Endometrial microvascular endothelial cells (primary cell): ENCODE data around the gene HDDC2. TPM values are rescaled to one million over a fixed set of nuclear protein-coding genes. Genes with fewer than 3 reads are reported as not detected.
"Not testable (repeated sequence)": the region's sequence is repeated elsewhere in the genome, so short reads cannot be mapped to it uniquely, and the experiment has no call there.

Experiments used
- in situ Hi-C: cut with HindIII; loops from 2 replicates; pipeline ENCODE4 v1.10.0; 2017; ENCODE audit warnings: low sequenced_read_pairs, low pct_unique_long_range_greater_than_20kb; ENCODE audit errors: inconsistent ontology term
- total RNA-seq: library from RNA; depleted of rRNA; stranded (reverse); fragments of >200 nt; gene quantifications from one replicate; pipeline ENCODE4 v1.2.3, GENCODE V29; 2015; ENCODE audit errors: inconsistent ontology term

The HDDC2 gene
- total RNA-seq, 1 donor from 2014 or later: 21.3 TPM

DNA sequence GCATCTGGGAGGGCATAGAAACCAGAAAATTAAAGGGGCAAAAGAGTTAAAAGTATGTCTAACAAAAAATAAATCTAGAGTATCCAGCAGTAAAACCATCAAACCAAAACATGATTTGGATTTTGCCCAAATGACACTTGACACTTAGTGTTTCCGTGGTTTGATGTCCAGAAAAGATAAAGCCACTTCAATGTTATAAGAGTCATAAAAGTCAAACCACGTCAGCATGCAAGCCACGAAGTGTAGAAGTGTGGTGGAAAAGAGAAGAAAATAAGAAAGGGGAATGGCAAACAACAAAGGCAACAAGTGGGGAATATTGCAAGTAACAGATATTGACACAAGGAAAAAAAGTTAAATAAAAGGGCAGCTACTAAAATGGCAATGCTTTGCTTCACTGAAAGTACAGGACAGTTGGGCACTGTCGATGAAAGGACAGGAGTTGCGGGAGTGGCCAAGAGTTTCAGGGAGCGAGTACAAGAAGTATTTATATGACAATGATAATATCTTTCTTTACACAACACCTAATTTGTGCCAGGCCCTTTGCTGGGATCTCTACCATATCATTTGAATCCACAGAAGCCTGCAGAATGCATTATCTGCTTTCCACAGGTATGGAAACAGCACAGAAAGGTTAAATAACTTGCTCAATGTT lies 6.3 kb upstream of the HDDC2 start:
- in situ Hi-C loops: no loop called here

DNA sequence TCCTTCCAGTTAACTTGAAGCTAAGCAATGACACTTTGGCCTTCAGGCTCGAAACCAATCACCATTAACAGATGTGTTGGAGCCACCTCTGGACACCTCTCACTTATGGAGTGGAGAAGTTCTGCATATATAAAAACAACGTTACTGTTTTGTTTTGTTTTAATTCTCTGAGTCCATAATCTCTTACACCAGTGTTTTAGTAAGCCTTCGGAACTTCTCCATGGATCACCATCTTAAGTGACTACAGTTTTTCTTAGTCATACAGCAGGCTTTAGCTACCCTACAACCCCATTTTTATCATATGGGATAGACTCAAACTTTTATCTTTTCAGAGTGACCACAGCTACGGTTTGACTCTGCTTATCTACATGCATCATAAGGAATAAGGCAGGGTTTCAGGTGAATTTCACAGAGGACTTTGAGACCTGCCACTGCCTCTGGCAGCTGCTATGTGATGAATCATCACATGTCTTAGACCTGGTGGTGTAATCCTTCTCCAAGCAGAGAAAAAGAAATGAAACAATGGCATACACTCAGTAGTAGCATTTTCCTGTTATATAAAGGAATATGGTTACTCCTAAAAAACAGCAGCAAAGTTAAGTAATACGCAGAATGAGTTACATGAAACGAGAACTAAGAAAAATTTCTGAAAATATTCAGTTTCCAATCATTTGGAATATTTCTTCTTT lies 5.5 kb upstream of the HDDC2 start:
- in situ Hi-C loops: no loop called here

DNA sequence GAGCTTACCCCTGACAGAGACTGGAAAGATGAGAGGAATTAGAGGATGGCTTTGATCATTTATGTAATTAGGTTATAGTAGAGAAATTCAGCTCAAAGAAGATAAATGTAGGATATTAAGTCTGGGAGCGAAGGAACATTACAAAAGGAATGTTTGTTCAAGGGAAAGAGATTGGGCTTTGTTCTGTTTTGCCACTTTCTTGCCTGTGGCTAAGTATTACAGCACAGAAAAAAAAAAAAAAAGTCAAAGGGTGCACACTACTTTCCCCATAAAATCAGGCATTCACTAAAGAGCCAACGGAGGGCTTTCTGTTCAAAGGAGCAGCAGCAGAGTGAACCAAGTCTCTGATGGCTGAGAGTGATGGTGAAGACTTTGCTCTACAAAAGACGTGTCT lies 5.0 kb upstream of the HDDC2 start:
- in situ Hi-C loops: no loop called here

DNA sequence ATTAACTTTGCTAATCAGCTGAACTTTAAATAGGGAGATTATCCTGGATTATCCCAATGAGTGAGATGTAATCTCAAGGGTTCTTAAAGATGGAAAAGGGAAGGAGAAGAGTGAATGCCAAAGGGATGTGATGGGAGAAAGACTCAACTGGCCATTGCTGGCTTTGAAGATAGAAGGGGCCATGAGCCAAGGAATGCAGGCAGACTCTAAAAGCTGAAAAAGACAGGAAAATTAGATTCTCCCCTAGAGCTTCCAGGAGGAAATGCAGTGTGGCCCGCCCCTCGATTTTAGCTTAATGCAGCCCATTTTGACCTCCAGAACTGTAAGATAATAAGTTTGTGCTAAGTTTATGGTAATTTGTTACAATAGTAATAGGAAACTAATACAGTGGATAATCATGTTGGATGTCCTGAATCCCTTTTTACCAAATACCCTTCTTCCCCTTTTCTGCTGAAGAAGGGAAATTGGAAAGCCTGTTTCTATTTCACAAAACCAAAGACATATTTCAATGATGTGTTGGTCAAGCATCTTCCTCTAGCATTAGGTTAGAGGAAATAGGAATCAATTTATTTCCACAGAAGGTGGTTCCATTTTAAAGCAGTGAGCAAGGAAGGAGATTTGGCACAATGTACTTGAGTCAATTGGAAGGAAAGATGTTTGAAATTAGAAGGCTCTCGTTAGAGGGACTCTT lies 3.3 kb upstream of the HDDC2 start:
- in situ Hi-C loops: no loop called here

DNA sequence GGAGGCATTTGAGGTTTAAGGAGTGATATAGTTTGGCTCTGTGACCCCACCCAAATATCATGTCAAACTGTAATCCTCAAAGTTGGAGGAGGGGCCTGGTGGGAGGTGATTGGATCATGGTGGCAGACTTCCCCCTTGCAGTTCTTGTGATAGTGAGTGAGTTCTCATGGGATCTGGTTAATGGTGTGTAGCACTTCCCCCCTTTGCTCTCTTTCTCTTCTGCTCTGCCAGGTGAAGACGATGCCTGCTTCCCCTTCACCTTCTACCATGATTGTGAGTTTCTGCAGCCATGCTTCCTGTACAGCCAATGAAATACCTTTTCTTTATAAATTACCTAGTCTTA lies 1.7 kb upstream of the HDDC2 start:
- in situ Hi-C loops: no loop called here

DNA sequence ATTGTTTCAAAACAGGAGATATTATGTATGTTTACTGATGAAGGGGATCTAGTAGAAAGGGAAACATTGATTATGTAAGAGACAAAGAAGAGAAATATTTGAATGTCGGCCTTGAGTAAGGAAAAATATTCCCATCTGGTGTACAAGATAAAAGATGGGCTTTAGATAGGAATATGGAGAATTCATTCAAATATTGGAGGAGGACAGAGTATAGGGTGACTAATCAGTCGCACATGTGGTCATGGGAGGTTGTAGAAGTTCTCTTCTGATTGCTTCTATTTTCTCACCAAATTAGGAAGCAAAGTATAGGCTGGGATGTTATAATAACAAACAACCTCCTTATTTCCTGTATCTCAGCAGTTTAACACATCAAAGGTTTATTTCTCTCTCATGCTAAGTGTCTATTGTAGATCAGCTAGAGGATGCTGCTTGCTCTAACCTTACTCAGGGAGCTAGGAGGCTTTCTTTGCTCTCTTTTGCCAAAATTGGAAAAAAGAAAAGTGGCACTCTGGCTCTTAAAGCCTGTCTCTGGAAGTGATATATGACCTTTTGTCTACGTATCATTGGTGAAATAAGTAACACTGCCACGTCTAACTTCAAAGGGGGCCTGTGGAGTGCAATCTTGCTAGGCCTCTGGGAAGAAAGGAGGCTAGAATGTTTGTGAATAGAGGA lies 1.2 kb upstream of the HDDC2 start:
- in situ Hi-C loops: no loop called here

DNA sequence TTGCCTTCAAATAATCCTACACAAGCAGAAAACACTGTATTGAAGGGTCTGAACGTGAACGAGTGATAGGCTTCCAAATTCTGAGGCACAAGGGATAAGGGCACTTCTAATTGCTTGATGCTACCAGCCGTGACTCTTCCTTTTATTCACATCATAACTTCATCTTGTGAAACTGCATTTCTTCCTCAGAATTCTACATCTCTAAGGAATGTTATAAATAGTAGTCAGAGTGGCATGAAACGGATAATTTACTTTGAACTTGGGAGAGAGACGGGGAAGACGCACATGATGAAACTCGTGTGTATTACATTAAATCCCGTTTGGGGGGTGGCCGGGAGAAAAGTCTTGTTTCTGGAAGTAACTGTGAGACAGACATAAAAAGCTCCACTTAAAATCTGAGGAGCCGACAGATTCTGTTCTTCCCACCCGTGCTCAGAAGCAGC lies 754 bp downstream of the HDDC2 start:
- in situ Hi-C loops: no loop called here

DNA sequence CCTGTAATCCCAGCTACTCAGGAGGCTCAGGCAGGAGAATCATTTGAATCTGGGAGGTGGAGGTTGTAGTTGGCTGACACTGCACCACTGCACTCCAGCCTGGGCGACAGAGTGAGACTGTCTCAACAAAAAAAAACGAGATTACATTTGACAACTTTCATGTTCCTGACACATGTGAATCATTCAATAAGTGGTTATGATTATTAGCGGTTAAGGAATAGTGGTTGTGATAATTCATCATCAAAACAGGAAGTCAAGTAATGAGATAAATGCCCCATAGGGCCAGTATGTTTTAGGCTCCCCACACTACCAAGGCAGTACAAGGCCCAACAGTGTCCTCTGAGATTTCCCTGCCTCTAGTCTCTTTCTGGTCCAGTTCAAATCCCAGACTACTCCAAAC lies 2.5 kb downstream of the HDDC2 start:
- in situ Hi-C loops: no loop called here

DNA sequence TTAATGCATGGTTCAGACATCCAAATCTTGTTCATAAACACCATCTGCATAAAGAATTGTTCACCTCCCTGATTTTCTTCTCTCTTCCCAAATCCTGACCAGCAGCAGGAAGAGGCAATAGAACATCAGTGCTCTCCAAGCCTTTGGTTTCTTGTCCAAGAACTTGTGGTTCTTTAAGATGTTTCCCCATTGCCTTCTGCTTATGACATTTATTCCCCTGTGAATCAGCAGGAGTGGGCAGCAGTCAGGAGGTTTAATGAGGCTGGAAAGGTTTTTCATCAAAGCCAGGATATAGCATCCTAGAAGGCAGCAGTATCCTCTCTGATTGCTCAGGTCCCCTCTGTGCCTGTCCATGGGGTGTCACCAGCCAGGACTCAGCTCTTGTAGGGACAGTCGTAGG lies 5.3 kb downstream of the HDDC2 start:
- in situ Hi-C loops: no loop called here

DNA sequence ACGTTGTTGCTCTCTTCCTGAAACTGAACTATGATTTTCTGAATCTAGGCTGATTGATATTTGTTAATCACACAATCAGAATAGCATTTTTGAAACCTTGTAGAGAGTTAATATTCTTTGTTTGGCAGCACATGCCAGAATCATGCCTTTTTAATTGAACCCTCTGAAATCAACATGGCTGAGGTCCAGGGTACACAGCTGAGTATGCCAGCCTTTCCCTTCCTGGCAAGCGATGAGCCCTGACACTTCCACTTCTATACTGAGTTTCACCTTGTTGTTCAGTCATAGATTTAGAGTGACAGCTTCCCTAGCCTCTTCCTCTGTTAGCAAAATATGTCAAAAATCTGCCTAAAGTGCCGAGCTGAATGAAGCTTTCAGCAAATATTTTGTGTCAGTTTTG lies 6.8 kb downstream of the HDDC2 start:
- in situ Hi-C loops: no loop called here

DNA sequence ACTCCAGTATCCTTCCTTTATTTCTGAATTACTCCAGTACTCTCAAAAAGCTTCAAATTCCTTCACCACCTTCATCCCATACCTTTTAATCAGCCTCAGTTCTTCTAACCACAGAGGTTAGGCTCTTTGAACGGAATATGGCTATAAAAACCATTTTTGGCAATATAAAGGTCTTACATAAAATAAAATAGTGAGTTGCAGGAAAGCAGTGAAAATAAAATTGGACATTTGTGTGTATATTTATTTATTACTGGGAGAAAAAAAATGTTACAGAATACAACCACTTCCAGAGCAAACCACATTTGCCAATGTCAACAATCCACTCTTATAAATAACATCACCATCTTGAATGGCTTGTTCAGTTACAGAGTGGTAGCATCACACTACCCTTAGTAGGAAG lies 7.7 kb downstream of the HDDC2 start:
- in situ Hi-C loops: no loop called here

DNA sequence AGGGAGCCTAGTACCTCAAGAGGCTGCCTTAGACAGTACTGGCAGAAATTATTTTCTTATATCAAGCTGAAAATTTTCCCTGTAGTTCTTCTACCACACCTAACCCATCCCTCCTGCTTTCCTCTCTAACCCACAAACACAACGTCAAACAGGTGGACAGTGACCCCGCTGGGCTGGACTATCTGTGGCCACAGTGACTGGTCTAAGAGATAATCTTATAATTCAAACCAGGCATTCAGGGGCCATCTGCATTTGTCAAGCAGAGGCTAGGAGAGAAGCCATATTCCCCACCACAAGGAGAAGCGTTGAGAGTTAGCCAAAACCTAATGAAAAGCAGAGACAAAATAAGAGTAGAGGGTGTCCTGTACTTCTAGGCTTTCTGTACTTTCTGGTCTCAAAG lies 8.2 kb downstream of the HDDC2 start:
- in situ Hi-C loops: no loop called here

DNA sequence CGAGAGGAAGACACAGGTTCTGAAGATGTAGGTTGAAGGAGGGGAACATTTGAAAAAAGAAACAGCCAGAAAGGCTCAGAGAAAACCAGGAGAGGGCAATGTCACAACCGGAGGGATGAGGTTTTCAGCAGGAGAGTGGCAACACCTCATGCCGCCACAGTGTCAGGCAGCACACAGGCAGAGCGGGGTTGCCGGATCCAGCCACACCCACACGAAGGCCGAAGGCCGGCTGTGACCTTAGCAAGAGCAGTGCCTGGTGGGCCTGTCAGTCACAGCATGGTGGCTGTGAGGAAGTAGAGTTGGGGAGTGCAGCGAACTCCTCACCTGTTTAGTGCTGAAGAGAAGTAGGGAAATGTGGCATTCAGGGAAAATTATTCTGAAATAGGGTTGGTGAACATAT lies 14.0 kb downstream of the HDDC2 start:
- in situ Hi-C loops: no loop called here

DNA sequence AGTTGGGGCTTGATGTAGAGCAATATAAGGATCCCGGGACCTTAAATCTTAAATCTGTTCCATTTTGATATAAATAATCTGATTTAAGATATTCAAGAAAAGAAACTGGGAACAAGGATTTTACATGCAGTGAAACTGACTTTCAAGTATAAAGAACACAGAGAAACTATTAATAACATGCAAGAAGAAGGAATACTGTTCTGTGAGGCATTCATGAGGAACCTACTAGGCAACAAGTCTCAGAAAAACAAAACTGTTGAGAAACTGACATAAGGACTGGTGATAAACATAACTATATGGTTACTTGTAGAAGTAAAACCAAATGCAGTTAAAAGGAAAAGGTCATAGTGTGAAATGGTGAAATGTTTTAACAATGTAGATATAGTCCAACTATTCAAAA lies 15.8 kb downstream of the HDDC2 start:
- in situ Hi-C loops: no loop called here

DNA sequence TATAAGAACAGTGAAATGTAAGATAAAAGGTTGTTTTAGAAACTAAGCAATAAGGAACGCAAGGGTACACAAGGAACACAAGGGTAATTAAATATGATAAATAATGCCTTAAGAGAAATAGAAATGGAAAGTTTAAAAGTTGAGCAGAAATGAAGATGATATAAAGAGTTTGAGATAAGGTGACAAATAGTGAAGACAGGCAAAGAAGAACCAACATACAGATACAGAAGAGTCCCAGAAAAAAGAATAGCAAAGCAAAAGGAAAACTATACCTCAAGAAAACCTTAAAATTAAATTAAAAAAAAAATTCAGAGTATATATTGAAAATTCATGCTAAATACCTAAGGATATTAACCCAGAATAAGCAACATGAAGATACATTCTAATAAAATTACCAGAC lies 16.4 kb downstream of the HDDC2 start:
- in situ Hi-C loops: no loop called here

DNA sequence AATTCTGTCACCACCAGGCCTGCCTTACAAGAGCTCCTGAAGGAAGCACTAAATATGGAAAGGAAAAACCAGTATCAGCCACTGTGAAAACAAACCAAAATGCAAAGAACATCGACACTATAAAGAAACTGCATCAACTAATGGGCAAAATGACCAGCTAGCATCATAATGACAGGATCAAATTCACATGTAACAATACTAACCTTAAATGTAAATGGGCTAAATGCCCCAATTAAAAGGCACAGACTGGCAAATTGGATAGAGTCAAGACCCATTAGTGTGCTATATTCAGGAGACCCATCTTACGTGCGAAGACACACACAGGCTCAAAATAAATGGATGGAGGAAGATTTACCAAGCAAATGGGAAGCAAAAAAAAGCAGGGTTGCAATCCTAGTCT lies 19.3 kb downstream of the HDDC2 start:
- in situ Hi-C loops: not testable (repeated sequence)

DNA sequence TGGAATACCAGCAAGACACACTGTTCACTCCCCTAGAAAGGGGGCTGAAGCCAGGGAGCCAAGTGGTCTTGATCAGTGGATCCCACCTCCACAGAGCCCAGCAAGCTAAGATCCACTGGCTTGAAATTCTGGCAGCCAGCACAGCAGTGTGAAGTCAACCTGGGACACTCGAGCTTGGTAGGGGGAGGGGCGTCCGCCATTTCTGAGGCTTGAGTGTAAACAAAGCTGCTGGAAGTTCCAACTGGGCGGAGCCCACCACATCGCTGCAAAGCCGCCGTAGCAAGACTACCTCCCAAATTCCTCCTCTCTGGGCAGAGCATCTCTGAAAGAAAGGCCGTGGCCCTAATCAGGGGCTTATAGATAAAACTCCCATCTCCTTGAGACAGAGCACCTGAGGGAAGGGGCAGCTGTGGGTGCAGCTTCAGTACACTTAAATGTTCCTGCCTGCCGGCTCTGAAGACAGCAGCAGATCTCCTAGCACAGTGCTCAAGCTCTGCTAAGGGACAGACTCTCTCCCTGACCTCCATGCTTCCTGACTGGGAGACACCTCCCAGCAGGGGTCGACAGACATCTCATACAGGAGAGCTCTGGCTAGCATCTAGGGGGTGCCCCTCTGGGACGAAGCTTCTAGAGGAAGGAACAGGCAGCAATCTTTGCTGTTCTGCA lies 21.3 kb downstream of the HDDC2 start:
- in situ Hi-C loops: not testable (repeated sequence)

DNA sequence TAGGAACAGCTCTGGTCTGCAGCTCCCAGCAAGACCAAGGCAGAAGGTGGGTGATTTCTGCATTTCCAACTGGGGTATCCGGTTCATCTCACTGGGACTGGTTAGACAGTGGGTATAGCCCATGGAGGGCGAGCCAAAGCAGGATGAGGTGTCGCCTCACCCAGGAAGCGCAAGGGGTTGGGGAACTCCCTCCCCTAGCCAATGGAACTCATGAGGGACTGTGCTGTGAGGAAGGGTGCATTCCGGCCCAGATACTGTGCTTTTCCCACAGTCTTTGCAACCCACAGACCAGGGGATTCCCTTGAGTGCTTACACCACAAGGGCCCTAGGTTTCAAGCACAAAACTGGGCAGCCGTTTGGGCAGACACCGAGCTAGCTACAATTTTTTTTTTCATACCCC lies 21.8 kb downstream of the HDDC2 start:
- in situ Hi-C loops: no loop called here

DNA sequence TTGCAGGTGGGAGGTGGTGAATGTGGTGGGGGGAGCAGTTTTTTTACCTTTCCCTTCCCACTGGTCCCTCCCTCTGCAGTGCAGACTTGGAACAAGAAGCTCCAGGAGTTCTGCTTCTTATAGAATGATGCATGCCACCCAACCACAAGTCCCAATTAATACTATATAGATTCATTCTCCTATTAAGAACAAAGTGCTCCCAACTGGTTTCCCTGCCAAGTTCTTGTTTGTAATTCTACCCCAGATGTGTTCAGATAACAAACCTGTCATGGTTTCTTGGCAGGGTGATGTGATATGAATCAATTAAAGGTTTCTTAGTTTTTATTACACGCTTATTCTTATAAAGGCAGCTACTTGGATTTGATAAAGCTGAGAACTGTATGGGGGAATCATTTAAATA lies 23.9 kb downstream of the HDDC2 start:
- in situ Hi-C loops: no loop called here
